HAP-1 (cell line): ENCODE measurements around the gene MORC4.

Source experiments
- DNase-seq, 2 experiments: peaks; one replicate each; pipeline ENCODE4 v3.0.0-alpha.2; 2016 to 2020; ENCODE audit warnings: low spot score in 2 of 2
- H3K27me3 ChIP-seq: fragments of 250-450 bp; sonication (Bioruptor Pico); 2 replicates; pipeline ENCODE4 v1.5.1; 2020; ENCODE audit warnings: low read depth, mild to moderate bottlenecking, moderate library complexity
- H3K36me3 ChIP-seq: fragments of 250-450 bp; sonication (Bioruptor Pico); replicated peaks from 2 replicates; pipeline ENCODE4 v1.5.1; 2020; ENCODE audit warnings: mild to moderate bottlenecking
- H3K4me1 ChIP-seq: fragments of 250-450 bp; sonication (Bioruptor Pico); 2 replicates; pipeline ENCODE4 v1.5.1; 2020; ENCODE audit warnings: mild to moderate bottlenecking
- H3K4me3 ChIP-seq: fragments of 250-450 bp; sonication (Bioruptor Pico); 2 replicates; pipeline ENCODE4 v1.5.1; 2020; ENCODE audit warnings: mild to moderate bottlenecking, moderate library complexity
- H3K9me3 ChIP-seq: fragments of 250-450 bp; sonication (Bioruptor Pico); 2 replicates; pipeline ENCODE4 v1.5.1; 2020; ENCODE audit warnings: mild to moderate bottlenecking, moderate library complexity
- in situ Hi-C: fragments of 300-500 bp; cut with MboI; formaldehyde crosslinking; loops from 3 replicates; pipeline ENCODE4 v1.14.3; 2020; ENCODE audit warnings: low sequenced_read_pairs, inconsistent platforms, mixed read lengths

Gene MORC4

GRCh38 chrX:106919932-106920452 lies 80.0 kb downstream of the MORC4 start, which contains the start of gene CLDN2:
Gene CLDN2 (plus strand): TSS chrX:106920402. CDS start chrX:106928229, 7,827 bp downstream.
- Histone ChIP-seq H3K36me3 (no peaks in the 10 kb centered on the region), H3K4me1 (no peaks in the 10 kb centered on the region), H3K4me3 (no peak within 1 kb of the TSS), H3K9me3 (no peaks in the 10 kb centered on the region), H3K27me3 (peaks cover 6% of the 10 kb centered on the region)
- no peak for DNase-seq
- in situ Hi-C loops = no loop called here

- no peak overlapping the region for H3K4me3 ChIP-seq
- in situ Hi-C loops = no loop called here
- no peak for DNase-seq
- H3K36me3 ChIP-seq = no peaks in the 10 kb centered on the region
- no peaks in the 10 kb centered on the region for H3K4me1 ChIP-seq
- H3K27me3 ChIP-seq = peaks cover 9% of the 10 kb centered on the region
- H3K9me3 ChIP-seq = no peaks in the 10 kb centered on the region
Observed at GRCh38 chrX:106917830-106918500, 82.0 kb downstream of the MORC4 start.

GRCh38 chrX:106912864-106913263 lies 87.1 kb downstream of the MORC4 start:
- in situ Hi-C loops = no loop called here
- no peak overlapping the region for H3K4me3 ChIP-seq
- DNase-seq = no peak
- no peaks in the 10 kb centered on the region for H3K4me1 ChIP-seq
- peaks cover 9% of the 10 kb centered on the region for H3K27me3 ChIP-seq
- no peaks in the 10 kb centered on the region for H3K36me3 ChIP-seq
- H3K9me3 ChIP-seq = no peaks in the 10 kb centered on the region

GRCh38 chrX:106906361-106906760 lies 93.7 kb downstream of the MORC4 start:
- Histone ChIP-seq H3K9me3 (no peaks in the 10 kb centered on the region), H3K4me1 (no peaks in the 10 kb centered on the region), H3K36me3 (no peaks in the 10 kb centered on the region), H3K4me3 (no peak overlapping the region), H3K27me3 (no peaks in the 10 kb centered on the region)
- no peak for DNase-seq
- in situ Hi-C loops = no loop called here

- no peak overlapping the region for H3K4me3 ChIP-seq
- no peaks in the 10 kb centered on the region for H3K27me3 ChIP-seq
- H3K36me3 ChIP-seq = no peaks in the 10 kb centered on the region
- no peak for DNase-seq
- H3K9me3 ChIP-seq = no peaks in the 10 kb centered on the region
- H3K4me1 ChIP-seq = no peaks in the 10 kb centered on the region
- in situ Hi-C loops = no loop called here
Observed at GRCh38 chrX:106905064-106905708, 94.8 kb downstream of the MORC4 start.

GRCh38 chrX:106903856-106904528 lies 96.0 kb downstream of the MORC4 start:
- no peak for DNase-seq
- H3K9me3 ChIP-seq = no peaks in the 10 kb centered on the region
- H3K36me3 ChIP-seq = no peaks in the 10 kb centered on the region
- H3K4me3 ChIP-seq = no peak overlapping the region
- no peaks in the 10 kb centered on the region for H3K27me3 ChIP-seq
- in situ Hi-C loops = no loop called here
- no peaks in the 10 kb centered on the region for H3K4me1 ChIP-seq

- H3K4me1 ChIP-seq = no peaks in the 10 kb centered on the region
- no peaks in the 10 kb centered on the region for H3K36me3 ChIP-seq
- H3K9me3 ChIP-seq = no peaks in the 10 kb centered on the region
- in situ Hi-C loops = no loop called here
- H3K27me3 ChIP-seq = no peaks in the 10 kb centered on the region
- H3K4me3 ChIP-seq = no peak within 1 kb of the TSS
- no peak for DNase-seq
Observed at GRCh38 chrX:106903291-106903824, 96.7 kb downstream of the MORC4 start, which contains the start of gene RIPPLY1. Gene RIPPLY1 (minus strand): TSS chrX:106903341. CDS start chrX:106903287, 54 bp downstream.

GRCh38 chrX:106902684-106903083 lies 97.3 kb downstream of the MORC4 start:
- no peaks in the 10 kb centered on the region for H3K4me1 ChIP-seq
- no peaks in the 10 kb centered on the region for H3K9me3 ChIP-seq
- no peaks in the 10 kb centered on the region for H3K27me3 ChIP-seq
- H3K4me3 ChIP-seq = no peak overlapping the region
- DNase-seq = no peak
- in situ Hi-C loops = no loop called here
- H3K36me3 ChIP-seq = no peaks in the 10 kb centered on the region

GRCh38 chrX:106901781-106902219 lies 98.2 kb downstream of the MORC4 start:
- Histone ChIP-seq H3K4me3 (no peak overlapping the region), H3K36me3 (no peaks in the 10 kb centered on the region), H3K27me3 (no peaks in the 10 kb centered on the region), H3K4me1 (no peaks in the 10 kb centered on the region), H3K9me3 (no peaks in the 10 kb centered on the region)
- no peak for DNase-seq
- in situ Hi-C loops = no loop called here

GRCh38 chrX:106901341-106901740 lies 98.7 kb downstream of the MORC4 start:
- no peak overlapping the region for H3K4me3 ChIP-seq
- H3K27me3 ChIP-seq = no peaks in the 10 kb centered on the region
- no peaks in the 10 kb centered on the region for H3K9me3 ChIP-seq
- H3K36me3 ChIP-seq = no peaks in the 10 kb centered on the region
- in situ Hi-C loops = no loop called here
- DNase-seq = no peak
- no peaks in the 10 kb centered on the region for H3K4me1 ChIP-seq

- H3K27me3 ChIP-seq = no peaks in the 10 kb centered on the region
- DNase-seq = no peak
- H3K4me3 ChIP-seq = no peak overlapping the region
- no peaks in the 10 kb centered on the region for H3K9me3 ChIP-seq
- no peaks in the 10 kb centered on the region for H3K4me1 ChIP-seq
- in situ Hi-C loops = no loop called here
- no peaks in the 10 kb centered on the region for H3K36me3 ChIP-seq
Observed at GRCh38 chrX:106899841-106900240, 100.2 kb downstream of the MORC4 start.

- Histone ChIP-seq H3K27me3 (no peaks in the 10 kb centered on the region), H3K4me3 (no peak overlapping the region), H3K36me3 (no peaks in the 10 kb centered on the region), H3K9me3 (no peaks in the 10 kb centered on the region), H3K4me1 (peaks cover 2% of the 10 kb centered on the region; the same call in 1 of the 2 replicates)
- in situ Hi-C loops = no loop called here
- DNase-seq = no peak
Observed at GRCh38 chrX:106899276-106899675, 100.7 kb downstream of the MORC4 start.

- peaks cover 2% of the 10 kb centered on the region; the same call in 1 of the 2 replicates for H3K4me1 ChIP-seq
- no peak overlapping the region for H3K4me3 ChIP-seq
- no peaks in the 10 kb centered on the region for H3K9me3 ChIP-seq
- DNase-seq = peak; percentile 33
- in situ Hi-C loops = no loop called here
- H3K27me3 ChIP-seq = no peaks in the 10 kb centered on the region
- H3K36me3 ChIP-seq = no peaks in the 10 kb centered on the region
Observed at GRCh38 chrX:106898462-106898861, 101.5 kb downstream of the MORC4 start.
